Activated T-helper 17 cell treated with anti-CD3 and anti-CD28 coated beads, Interleukin-2, amount 50 U/mL, for 72 hours (primary cell): ENCODE results near the gene NCBP3. TPM values are rescaled to one million over a fixed set of nuclear protein-coding genes. Genes with fewer than 3 reads are reported as not detected.

Experiments
- ATAC-seq: fragments of 150-1000 bp; cut with Tn5 transposase; replicated peaks from 2 replicates; pipeline ENCODE4 v1.10.0; 2021; ENCODE audit warnings: mild to moderate bottlenecking, moderate library complexity
- H3K27ac Mint-ChIP-seq: one replicate; pipeline ENCODE4 v1.8.0; 2022; ENCODE audit warnings: mixed read lengths
- H3K27me3 Mint-ChIP-seq: one replicate; pipeline ENCODE4 v1.8.0; 2022; ENCODE audit warnings: mixed read lengths
- H3K36me3 Mint-ChIP-seq: one replicate; pipeline ENCODE4 v1.8.0; 2022; ENCODE audit warnings: low read depth, mild to moderate bottlenecking, mixed read lengths
- H3K4me1 Mint-ChIP-seq: one replicate; pipeline ENCODE4 v1.8.0; 2022; ENCODE audit warnings: mixed read lengths
- H3K4me3 Mint-ChIP-seq: one replicate; pipeline ENCODE4 v1.8.0; 2022; ENCODE audit warnings: mild to moderate bottlenecking, mixed read lengths
- H3K9me3 Mint-ChIP-seq: one replicate; pipeline ENCODE4 v1.8.0; 2022; ENCODE audit warnings: mixed read lengths
- total RNA-seq, 2 donors: library from RNA; stranded (reverse); gene quantifications; one replicate each; pipeline ENCODE4 v1.2.3, GENCODE V29; 2022

The NCBP3 gene
- total RNA-seq, 2 donors from 2014 or later, result 30.8 to 40.4 TPM

DNA sequence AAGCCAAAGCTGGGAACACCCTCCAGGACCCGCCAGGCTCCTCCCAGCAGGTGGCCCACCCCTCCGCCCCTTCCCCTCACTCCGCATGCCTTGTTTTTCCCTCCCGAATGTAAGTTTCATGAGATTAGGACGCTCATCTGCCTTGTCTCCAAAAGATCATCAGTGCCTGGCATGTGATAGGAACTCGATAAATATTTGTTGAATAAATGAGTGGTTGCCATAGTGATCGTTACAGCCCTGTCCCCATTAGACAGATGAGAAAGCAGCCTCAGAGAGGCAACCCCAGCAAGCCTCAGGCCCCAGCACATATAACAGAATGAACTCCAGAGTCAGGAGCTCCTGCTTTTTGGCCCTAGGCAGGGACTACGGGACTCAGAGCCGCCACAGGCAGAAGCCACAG, 41.8 kb upstream of the NCBP3 start:
- Mint-ChIP-seq H3K4me3 (peak overlapping the region; percentile 72), H3K4me1 (peaks cover 28% of the 10 kb centered on the region), H3K36me3 (no peaks in the 10 kb centered on the region), H3K27me3 (no peaks in the 10 kb centered on the region), H3K27ac (peak overlapping the region; percentile 95), H3K9me3 (no peaks in the 10 kb centered on the region)
- ATAC-seq, result no peak

DNA sequence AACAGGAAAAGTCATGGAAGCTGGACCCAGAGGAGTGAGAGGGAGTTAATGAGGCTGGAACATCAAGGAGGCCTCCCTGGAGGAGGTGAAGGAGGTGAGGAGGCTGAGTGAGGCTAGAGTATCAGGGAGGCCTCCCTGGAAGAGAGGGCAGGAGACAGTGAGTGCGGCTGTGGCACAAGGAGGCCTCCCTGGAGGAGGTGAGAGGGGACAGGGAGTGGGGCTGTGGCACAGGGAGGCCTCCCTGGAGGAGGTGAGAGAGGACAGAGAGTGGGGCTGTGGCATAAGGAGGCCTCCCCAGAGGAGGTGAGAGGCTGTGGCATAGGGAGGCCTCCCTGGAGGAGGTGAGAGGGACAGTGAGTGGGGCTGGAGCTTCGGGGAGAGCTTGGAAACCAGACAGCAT, 41.3 kb upstream of the NCBP3 start:
- no peaks in the 10 kb centered on the region for H3K27me3 Mint-ChIP-seq
- H3K36me3 Mint-ChIP-seq, result no peaks in the 10 kb centered on the region
- H3K4me1 Mint-ChIP-seq, result peaks cover 28% of the 10 kb centered on the region
- no peaks in the 10 kb centered on the region for H3K9me3 Mint-ChIP-seq
- no peak for ATAC-seq
- H3K27ac Mint-ChIP-seq, result peak overlapping the region; percentile 95
- H3K4me3 Mint-ChIP-seq, result peak overlapping the region; percentile 72

- H3K9me3 Mint-ChIP-seq, result no peaks in the 10 kb centered on the region
- H3K4me3 Mint-ChIP-seq, result peak overlapping the region; percentile 72
- ATAC-seq, result peak; percentile 54
- H3K4me1 Mint-ChIP-seq, result peaks cover 28% of the 10 kb centered on the region
- H3K27ac Mint-ChIP-seq, result peak overlapping the region; percentile 95
- H3K27me3 Mint-ChIP-seq, result no peaks in the 10 kb centered on the region
- no peaks in the 10 kb centered on the region for H3K36me3 Mint-ChIP-seq
Observed at GRCh38 chr17:3886776-3887175, 40.7 kb upstream of the NCBP3 start.

GRCh38 chr17:3885970-3886369, 39.9 kb upstream of the NCBP3 start:
- H3K27me3 Mint-ChIP-seq, result no peaks in the 10 kb centered on the region
- no peaks in the 10 kb centered on the region for H3K36me3 Mint-ChIP-seq
- H3K4me1 Mint-ChIP-seq, result peaks cover 22% of the 10 kb centered on the region
- H3K27ac Mint-ChIP-seq, result peak overlapping the region; percentile 95
- no peak for ATAC-seq
- no peak overlapping the region for H3K4me3 Mint-ChIP-seq
- no peaks in the 10 kb centered on the region for H3K9me3 Mint-ChIP-seq

DNA sequence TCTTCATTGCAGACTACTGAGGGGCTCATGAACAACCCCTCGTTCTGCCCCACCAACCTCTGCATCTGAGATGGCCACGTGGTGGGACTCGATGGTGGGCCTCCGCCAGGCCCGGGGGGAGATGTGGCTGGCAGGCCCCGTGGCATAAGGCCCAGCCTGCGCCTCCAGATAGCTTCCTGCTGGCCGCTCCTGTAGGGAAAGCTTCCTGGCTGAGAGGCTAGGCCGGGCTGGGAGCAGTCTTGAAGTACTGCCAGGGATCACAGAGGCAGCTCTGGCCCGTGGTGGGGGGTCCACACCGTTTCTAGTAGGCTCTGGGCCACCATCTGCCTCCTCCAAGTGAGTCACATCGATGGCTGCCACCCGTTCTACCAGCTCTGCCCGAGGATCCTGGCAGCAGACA, 39.2 kb upstream of the NCBP3 start:
- Mint-ChIP-seq H3K27ac (peak overlapping the region; percentile 20), H3K36me3 (no peaks in the 10 kb centered on the region), H3K9me3 (no peaks in the 10 kb centered on the region), H3K4me1 (peaks cover 18% of the 10 kb centered on the region), H3K4me3 (no peak overlapping the region), H3K27me3 (no peaks in the 10 kb centered on the region)
- ATAC-seq, result no peak

GRCh38 chr17:3884188-3884587, 38.1 kb upstream of the NCBP3 start:
- no peaks in the 10 kb centered on the region for H3K27me3 Mint-ChIP-seq
- no peak overlapping the region for H3K4me3 Mint-ChIP-seq
- H3K27ac Mint-ChIP-seq, result no peak overlapping the region
- no peak for ATAC-seq
- no peaks in the 10 kb centered on the region for H3K36me3 Mint-ChIP-seq
- peaks cover 15% of the 10 kb centered on the region for H3K4me1 Mint-ChIP-seq
- no peaks in the 10 kb centered on the region for H3K9me3 Mint-ChIP-seq

DNA sequence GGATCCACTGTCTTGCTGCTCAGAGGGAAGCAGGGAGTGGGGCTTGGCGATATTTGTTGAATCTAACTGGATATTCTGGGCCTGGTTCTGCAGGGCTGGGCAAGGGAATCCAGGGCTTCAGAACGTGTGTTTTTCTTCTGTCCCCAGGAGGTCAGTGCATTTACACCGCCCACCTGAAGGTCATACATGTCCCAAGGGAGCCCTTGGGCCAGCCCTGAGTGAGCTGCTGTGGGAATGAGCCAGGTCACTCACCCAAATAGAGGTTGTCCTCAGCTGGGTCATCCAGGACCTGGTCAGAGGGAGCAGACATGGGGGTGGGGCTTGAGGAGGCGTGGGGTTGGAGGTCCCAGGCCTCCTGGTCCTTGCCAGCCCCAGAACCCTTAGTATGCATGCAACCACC, 36.2 kb upstream of the NCBP3 start:
- Mint-ChIP-seq H3K36me3 (no peaks in the 10 kb centered on the region), H3K9me3 (no peaks in the 10 kb centered on the region), H3K4me3 (no peak overlapping the region), H3K4me1 (peaks cover 8% of the 10 kb centered on the region), H3K27me3 (no peaks in the 10 kb centered on the region), H3K27ac (no peak overlapping the region)
- no peak for ATAC-seq

- H3K4me3 Mint-ChIP-seq, result no peak overlapping the region
- H3K9me3 Mint-ChIP-seq, result no peaks in the 10 kb centered on the region
- peaks cover 3% of the 10 kb centered on the region for H3K36me3 Mint-ChIP-seq
- H3K27ac Mint-ChIP-seq, result peak overlapping the region; percentile 22
- ATAC-seq, result no peak
- H3K27me3 Mint-ChIP-seq, result no peaks in the 10 kb centered on the region
- no peaks in the 10 kb centered on the region for H3K4me1 Mint-ChIP-seq
Observed at GRCh38 chr17:3880983-3881382, 34.9 kb upstream of the NCBP3 start.

- H3K27me3 Mint-ChIP-seq, result no peaks in the 10 kb centered on the region
- H3K9me3 Mint-ChIP-seq, result no peaks in the 10 kb centered on the region
- no peak for ATAC-seq
- peaks cover 11% of the 10 kb centered on the region for H3K36me3 Mint-ChIP-seq
- no peak overlapping the region for H3K27ac Mint-ChIP-seq
- H3K4me3 Mint-ChIP-seq, result no peak overlapping the region
- no peaks in the 10 kb centered on the region for H3K4me1 Mint-ChIP-seq
Observed at GRCh38 chr17:3879591-3880417, 33.8 kb upstream of the NCBP3 start.

DNA sequence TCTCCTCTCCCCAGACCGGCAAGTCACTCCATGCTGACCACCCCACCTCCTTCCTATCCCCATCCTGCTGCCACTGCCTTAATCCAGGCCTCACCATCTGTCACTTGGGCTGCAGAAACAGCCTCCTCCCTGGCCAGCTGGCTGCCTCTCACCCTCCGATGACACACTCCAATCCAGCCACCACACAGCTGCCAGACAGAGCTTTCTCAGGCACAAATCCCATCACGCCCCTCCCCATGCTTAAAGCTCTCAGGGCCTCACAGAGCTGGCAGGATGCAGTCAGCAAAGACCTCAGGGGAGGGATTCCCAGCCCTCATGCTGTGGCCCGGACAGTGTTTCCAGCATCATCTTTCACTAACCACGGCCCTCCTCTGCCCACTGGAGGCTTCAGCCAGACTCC, 33.1 kb upstream of the NCBP3 start:
- Mint-ChIP-seq H3K27ac (no peak overlapping the region), H3K4me1 (no peaks in the 10 kb centered on the region), H3K4me3 (no peak overlapping the region), H3K9me3 (no peaks in the 10 kb centered on the region), H3K27me3 (no peaks in the 10 kb centered on the region), H3K36me3 (peaks cover 11% of the 10 kb centered on the region)
- ATAC-seq, result no peak

DNA sequence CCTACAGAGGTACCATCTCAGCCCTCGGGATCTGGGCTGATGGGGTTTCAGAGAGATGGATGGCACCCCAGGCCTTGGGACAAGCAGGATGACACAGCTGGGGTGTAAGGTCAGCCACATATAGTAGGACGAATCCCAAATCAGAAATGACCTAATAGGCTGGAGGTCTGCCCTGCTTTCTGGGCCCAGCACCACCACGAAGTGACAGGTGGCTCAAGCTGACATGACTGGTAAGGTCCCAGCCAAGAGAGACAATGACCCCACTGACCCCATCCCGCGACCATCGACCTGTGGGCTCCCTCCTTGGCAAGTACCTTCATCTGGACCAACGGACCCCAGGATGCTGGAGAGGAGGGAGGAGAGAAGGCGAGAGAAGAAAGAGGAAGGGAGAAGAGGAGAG, 31.2 kb upstream of the NCBP3 start:
- Mint-ChIP-seq H3K4me3 (no peak overlapping the region), H3K9me3 (no peaks in the 10 kb centered on the region), H3K27me3 (no peaks in the 10 kb centered on the region), H3K27ac (no peak overlapping the region), H3K4me1 (no peaks in the 10 kb centered on the region), H3K36me3 (peaks cover 11% of the 10 kb centered on the region)
- no peak for ATAC-seq

DNA sequence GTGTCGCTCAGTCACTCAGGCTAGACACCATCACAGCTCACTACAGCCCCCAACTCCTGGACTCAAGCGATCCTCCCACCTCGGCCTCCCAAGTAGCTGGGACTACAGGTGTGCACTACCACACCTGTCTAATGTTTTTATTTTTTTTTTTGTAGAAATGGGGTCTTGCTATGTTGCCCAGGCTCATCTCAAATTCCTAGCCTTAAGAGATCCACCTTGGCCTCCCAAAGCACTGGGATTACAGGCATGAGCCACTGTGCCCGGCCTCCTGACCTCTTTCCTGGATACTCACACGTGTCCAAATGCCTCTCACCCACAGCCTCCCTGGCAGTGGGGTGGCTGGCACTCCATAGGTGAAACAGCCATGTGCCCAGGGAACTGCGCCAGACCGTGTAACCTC, 29.3 kb upstream of the NCBP3 start:
- no peak for ATAC-seq
- Mint-ChIP-seq H3K36me3 (peaks cover 16% of the 10 kb centered on the region), H3K27ac (no peak overlapping the region)

GRCh38 chr17:3873862-3874261, 27.8 kb upstream of the NCBP3 start:
- Mint-ChIP-seq H3K27me3 (no peaks in the 10 kb centered on the region), H3K4me3 (no peak overlapping the region), H3K36me3 (peaks cover 16% of the 10 kb centered on the region), H3K27ac (no peak overlapping the region), H3K9me3 (no peaks in the 10 kb centered on the region), H3K4me1 (peaks cover 4% of the 10 kb centered on the region)
- ATAC-seq, result no peak

More for the DNA sequence above, 29.3 kb upstream of the NCBP3 start:
- Mint-ChIP-seq H3K4me1 (peaks cover 4% of the 10 kb centered on the region), H3K27me3 (no peaks in the 10 kb centered on the region), H3K4me3 (no peak overlapping the region), H3K9me3 (no peaks in the 10 kb centered on the region)

GRCh38 chr17:3870871-3871306, 24.8 kb upstream of the NCBP3 start:
- no peaks in the 10 kb centered on the region for H3K27me3 Mint-ChIP-seq
- H3K36me3 Mint-ChIP-seq, result peaks cover 12% of the 10 kb centered on the region
- H3K4me1 Mint-ChIP-seq, result peaks cover 4% of the 10 kb centered on the region
- peak overlapping the region; percentile 43 for H3K4me3 Mint-ChIP-seq
- ATAC-seq, result no peak
- H3K9me3 Mint-ChIP-seq, result no peaks in the 10 kb centered on the region
- H3K27ac Mint-ChIP-seq, result peak overlapping the region; percentile 88

DNA sequence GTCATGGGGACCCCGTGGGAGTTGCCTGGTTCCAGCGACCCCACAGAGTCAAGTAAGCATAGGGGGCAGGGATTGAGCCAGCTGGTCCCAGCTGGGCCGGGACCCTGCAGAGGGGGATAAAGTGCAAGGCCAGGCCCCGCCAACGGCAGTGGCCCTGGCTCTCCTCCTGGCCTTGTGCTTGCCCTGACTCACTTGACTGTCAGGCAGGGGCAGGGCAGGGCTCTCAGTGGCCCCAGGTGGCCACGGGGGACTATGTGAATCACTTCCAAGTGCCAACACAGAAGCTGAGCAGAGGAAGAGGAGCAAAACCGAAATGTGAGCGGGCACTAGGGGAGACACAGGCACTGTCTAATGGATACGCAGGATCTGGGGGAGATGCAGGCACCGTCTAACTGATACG, 21.6 kb upstream of the NCBP3 start:
- H3K36me3 Mint-ChIP-seq, result peaks cover 5% of the 10 kb centered on the region
- no peaks in the 10 kb centered on the region for H3K9me3 Mint-ChIP-seq
- no peaks in the 10 kb centered on the region for H3K27me3 Mint-ChIP-seq
- H3K27ac Mint-ChIP-seq, result no peak overlapping the region
- H3K4me3 Mint-ChIP-seq, result no peak overlapping the region
- peaks cover 4% of the 10 kb centered on the region for H3K4me1 Mint-ChIP-seq
- ATAC-seq, result no peak
